KMS-11 (cell line): ENCODE measurements around the gene PACSIN2.

ENCODE experiments used
- H2AFZ ChIP-seq: fragments of 200-600 bp; sonication (generic); 2 replicates; pipeline ENCODE4 v1.6.1; 2016; ENCODE audit warnings: antibody characterized with exemption, mixed run types, low read depth
- H3K27ac ChIP-seq: fragments of 200-600 bp; sonication (generic); 2 replicates; pipeline ENCODE4 v1.6.1; 2016; ENCODE audit warnings: mild to moderate bottlenecking, mixed run types
- H3K27me3 ChIP-seq: fragments of 200-600 bp; sonication (generic); 2 replicates; pipeline ENCODE4 v1.6.1; 2017; ENCODE audit warnings: mild to moderate bottlenecking, low read depth, mixed run types, moderate library complexity; ENCODE audit not compliant: insufficient read depth
- H3K36me3 ChIP-seq: fragments of 200-600 bp; sonication (generic); 2 replicates; pipeline ENCODE4 v1.6.1; 2017; ENCODE audit warnings: mild to moderate bottlenecking, mixed run types; ENCODE audit not compliant: insufficient read depth
- H3K4me1 ChIP-seq: fragments of 200-600 bp; sonication (generic); 2 replicates; pipeline ENCODE4 v1.6.1; 2016; ENCODE audit warnings: mild to moderate bottlenecking, low read depth, mixed run types; ENCODE audit not compliant: poor library complexity, severe bottlenecking
- H3K4me2 ChIP-seq: fragments of 200-600 bp; sonication (generic); 2 replicates; pipeline ENCODE4 v1.7.0; 2016; ENCODE audit warnings: mild to moderate bottlenecking, mixed run types
- H3K4me3 ChIP-seq: fragments of 200-600 bp; sonication (generic); IDR thresholded peaks from 2 replicates; pipeline ENCODE4 v1.6.1; 2017; ENCODE audit warnings: low read depth, low read length, mixed read lengths; ENCODE audit not compliant: insufficient read depth
- H3K79me2 ChIP-seq: fragments of 200-600 bp; sonication (generic); 2 replicates; pipeline ENCODE4 v1.6.1; 2016; ENCODE audit warnings: low read depth, mixed run types; ENCODE audit not compliant: insufficient read depth
- H3K9ac ChIP-seq: fragments of 200-600 bp; sonication (generic); 2 replicates; pipeline ENCODE4 v1.6.1; 2016; ENCODE audit warnings: mild to moderate bottlenecking, mixed run types
- H4K20me1 ChIP-seq: fragments of 200-600 bp; sonication (generic); 2 replicates; pipeline ENCODE4 v1.6.1; 2016; ENCODE audit warnings: mild to moderate bottlenecking, mixed run types; ENCODE audit not compliant: insufficient read depth
- TF ChIP-seq, protein P1 (sequence below): fragments of 200-600 bp; sonication (generic); conservative IDR thresholded peaks from 2 replicates; pipeline ENCODE4 v1.6.1; 2017; ENCODE audit warnings: low read depth, mild to moderate bottlenecking, antibody characterized with exemption, low read length, moderate library complexity, mixed read lengths

PACSIN2 gene

DNA sequence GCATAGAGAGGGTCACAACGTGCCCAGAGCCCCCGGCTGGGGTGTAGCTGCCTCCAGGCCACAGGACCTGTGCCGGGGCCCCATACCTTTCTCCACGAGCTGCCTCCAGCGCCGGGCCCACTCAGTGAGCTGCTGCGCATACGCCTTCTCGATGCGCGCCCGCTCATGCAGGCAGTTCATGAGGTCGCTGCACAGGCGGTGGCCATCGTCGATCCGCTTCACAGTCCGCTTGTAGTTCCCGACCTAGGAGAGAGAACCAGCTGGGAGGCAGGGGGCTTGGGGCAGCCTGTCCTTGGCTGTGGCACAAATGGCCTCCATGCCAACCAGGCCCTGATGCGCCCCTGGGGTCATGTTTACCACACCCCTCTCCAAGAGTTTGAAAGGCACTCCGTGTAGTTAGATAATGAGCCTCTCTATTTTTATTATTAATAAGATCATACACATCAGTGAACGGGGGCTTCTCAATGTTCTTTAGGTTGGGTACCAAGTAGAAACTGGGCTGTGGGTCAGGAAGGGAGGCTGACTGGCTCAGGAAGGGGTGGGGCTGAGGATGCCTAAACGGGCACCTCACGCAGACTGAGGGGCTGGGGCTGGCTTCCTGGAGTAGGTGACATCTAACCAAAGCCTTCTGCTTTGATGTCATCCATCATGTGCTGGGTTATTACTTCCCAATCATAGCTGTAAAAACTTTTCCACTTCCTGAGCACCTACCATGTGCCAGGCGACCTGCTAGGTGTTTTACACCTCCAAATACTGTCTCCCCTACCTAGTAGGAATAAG lies 121.4 kb downstream of the PACSIN2 start:
- H3K27ac ChIP-seq: no peak overlapping the region

DNA sequence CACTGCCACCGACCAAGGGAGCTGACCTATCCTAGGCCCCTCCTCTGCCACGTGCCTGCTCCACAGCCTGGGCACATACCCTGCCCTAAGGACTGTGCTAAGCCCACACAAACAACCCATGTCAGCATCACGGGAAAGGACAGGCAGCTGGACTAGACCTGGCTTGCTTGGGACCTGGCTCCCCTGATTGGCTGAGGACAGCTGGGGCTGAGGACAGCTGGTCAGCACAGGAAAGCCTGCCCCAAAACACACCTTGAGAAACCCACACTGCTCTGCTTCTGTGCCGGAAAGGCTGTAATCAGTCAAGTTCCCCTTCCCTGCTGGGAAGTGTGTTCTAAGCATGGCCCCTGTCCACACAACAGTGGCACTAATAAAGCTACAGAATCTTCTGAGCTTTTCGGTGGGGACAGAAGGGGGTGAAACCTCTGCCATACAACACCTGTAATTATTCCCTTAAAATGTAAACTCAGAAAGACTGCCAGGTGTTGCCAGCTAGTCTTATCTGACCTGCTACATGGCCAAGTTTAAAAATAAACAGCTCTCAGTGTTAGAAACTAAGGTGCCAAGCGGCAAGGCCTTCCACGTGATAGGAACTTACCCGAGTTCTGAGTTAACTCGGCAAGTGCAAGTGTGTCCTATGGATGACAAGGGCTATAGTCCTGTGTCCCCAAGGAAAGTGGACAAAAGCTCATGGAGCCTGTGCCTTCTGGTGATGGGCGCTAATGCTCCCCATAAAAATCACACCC lies 122.2 kb downstream of the PACSIN2 start:
- H3K4me2 ChIP-seq: no peak overlapping the region
- TF ChIP-seq, protein P1, sequence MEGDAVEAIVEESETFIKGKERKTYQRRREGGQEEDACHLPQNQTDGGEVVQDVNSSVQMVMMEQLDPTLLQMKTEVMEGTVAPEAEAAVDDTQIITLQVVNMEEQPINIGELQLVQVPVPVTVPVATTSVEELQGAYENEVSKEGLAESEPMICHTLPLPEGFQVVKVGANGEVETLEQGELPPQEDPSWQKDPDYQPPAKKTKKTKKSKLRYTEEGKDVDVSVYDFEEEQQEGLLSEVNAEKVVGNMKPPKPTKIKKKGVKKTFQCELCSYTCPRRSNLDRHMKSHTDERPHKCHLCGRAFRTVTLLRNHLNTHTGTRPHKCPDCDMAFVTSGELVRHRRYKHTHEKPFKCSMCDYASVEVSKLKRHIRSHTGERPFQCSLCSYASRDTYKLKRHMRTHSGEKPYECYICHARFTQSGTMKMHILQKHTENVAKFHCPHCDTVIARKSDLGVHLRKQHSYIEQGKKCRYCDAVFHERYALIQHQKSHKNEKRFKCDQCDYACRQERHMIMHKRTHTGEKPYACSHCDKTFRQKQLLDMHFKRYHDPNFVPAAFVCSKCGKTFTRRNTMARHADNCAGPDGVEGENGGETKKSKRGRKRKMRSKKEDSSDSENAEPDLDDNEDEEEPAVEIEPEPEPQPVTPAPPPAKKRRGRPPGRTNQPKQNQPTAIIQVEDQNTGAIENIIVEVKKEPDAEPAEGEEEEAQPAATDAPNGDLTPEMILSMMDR: no peak

More for the DNA sequence above, 121.4 kb downstream of the PACSIN2 start:
- Histone ChIP-seq H3K4me3 (no peak overlapping the region), H3K27me3 (no peaks in the 10 kb centered on the region), H3K9ac (no peak overlapping the region), H3K4me1 (no peaks in the 10 kb centered on the region), H3K4me2 (no peak overlapping the region), H3K36me3 (no peaks in the 10 kb centered on the region), H2AFZ (no peak overlapping the region), H3K79me2 (no peaks in the 10 kb centered on the region), H4K20me1 (no peaks in the 10 kb centered on the region)
- TF ChIP-seq, protein P1: no peak

DNA sequence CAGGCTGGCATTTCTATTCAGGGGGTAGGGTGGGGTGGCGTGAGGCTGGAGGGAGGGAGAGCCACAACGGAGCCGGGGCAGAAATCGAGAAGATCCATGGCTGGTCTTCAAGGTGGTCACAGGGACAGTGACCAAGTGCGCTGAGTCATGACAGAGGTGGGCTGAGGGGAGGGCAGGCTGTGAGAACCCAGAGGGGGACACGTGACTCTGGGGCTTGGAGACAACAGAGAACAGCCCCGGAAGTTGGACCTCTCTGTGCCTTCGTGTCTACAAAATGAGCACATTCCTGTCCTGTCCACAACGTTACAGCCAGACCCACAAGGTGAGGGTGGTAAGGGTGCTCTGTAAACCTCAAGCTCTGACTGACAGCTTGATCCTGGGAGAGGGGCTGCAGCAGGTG lies 122.8 kb downstream of the PACSIN2 start:
- no peak overlapping the region for H3K9ac ChIP-seq
- TF ChIP-seq, protein P1: no peak
- H3K4me3 ChIP-seq: no peak overlapping the region
- no peaks in the 10 kb centered on the region for H3K27me3 ChIP-seq
- no peak overlapping the region for H2AFZ ChIP-seq
- H3K27ac ChIP-seq: no peak overlapping the region
- H3K36me3 ChIP-seq: no peaks in the 10 kb centered on the region
- no peaks in the 10 kb centered on the region for H3K4me1 ChIP-seq
- H4K20me1 ChIP-seq: no peaks in the 10 kb centered on the region
- no peak overlapping the region for H3K4me2 ChIP-seq
- no peaks in the 10 kb centered on the region for H3K79me2 ChIP-seq

More for the DNA sequence above, 122.2 kb downstream of the PACSIN2 start:
- Histone ChIP-seq H3K79me2 (no peaks in the 10 kb centered on the region), H3K36me3 (no peaks in the 10 kb centered on the region), H3K9ac (no peak overlapping the region), H3K4me1 (no peaks in the 10 kb centered on the region), H3K4me3 (no peak overlapping the region), H3K27ac (no peak overlapping the region), H4K20me1 (no peaks in the 10 kb centered on the region), H3K27me3 (no peaks in the 10 kb centered on the region), H2AFZ (no peak overlapping the region)

DNA sequence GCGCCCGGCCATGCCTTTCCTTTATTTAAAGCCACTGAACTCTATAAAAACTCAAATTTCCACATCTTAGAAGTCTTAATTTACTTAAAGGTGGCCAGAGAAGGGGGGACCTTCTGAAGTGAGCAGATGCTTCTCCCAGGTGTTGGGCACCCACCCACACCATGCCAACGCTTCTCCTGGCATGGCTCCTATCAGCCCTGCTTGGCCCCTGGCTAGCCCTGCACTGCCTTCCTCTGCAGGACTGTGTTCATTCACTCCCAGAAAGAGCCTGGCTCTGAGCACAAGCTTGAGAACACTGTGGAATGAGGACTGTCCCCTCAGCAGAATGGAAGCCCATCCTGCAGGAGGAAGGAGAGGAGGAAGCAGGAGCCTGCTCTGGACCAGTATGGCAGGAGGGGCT lies 123.3 kb downstream of the PACSIN2 start:
- Histone ChIP-seq H3K79me2 (no peaks in the 10 kb centered on the region), H3K27ac (no peak overlapping the region), H3K4me1 (no peaks in the 10 kb centered on the region), H4K20me1 (no peaks in the 10 kb centered on the region), H3K9ac (no peak overlapping the region), H3K4me2 (no peak overlapping the region), H3K4me3 (no peak overlapping the region), H3K27me3 (no peaks in the 10 kb centered on the region), H2AFZ (no peak overlapping the region), H3K36me3 (no peaks in the 10 kb centered on the region)
- TF ChIP-seq, protein P1: no peak
